ENCODE data around the gene SPDYE2. TPM values are rescaled to one million over a fixed set of nuclear protein-coding genes. Genes with fewer than 3 reads are reported as not detected.
"Not testable (repeated sequence)": the region's sequence is repeated elsewhere in the genome, so short reads cannot be mapped to it uniquely, and the experiment has no call there.

The SPDYE2 gene
- total and polyA plus RNA-seq, 9 of the 15 experiments (the other 6 are each of a cell fraction or from before 2014, with no cell fraction given) = 0.34 to 0.76 TPM; not detected in 7

GRCh38 chr7:102514881-102515721 lies 35.9 kb upstream of the SPDYE2 start:
- in situ Hi-C loops (cut with MboI); H3K27me3 ChIP-seq (ENCODE audit: control insufficient read depth in 2 of 2, insufficient read depth in 2 of 2, low read length in 2 of 2); intact Hi-C loops (cut with micrococcal nuclease); BruUV-seq (replicated peaks); H3K4me3 ChIP-seq; H4K20me1 ChIP-seq (replicated peaks; ENCODE audit: control insufficient read depth, insufficient read depth, low read length); H3K9ac ChIP-seq (ENCODE audit: insufficient read depth in 1 of 2, low read depth in 2 of 2, low read length in 2 of 2); ATAC-seq; POLR2A ChIA-PET; H3K9me3 ChIP-seq (replicated peaks; ENCODE audit: control insufficient read depth, insufficient read depth, low read depth, low read length); CTCF ChIA-PET (ENCODE audit: low intra/inter-chr PET ratio); FAIRE-seq; DNase-seq (ENCODE audit: extremely low read depth in 1 of 4, low spot score in 3 of 4); H3K9me1 ChIP-seq (ENCODE audit: control insufficient read depth, insufficient read depth, low read length); H3K4me1 ChIP-seq (replicated peaks in 1 of 2; ENCODE audit: control insufficient read depth in 2 of 2, insufficient read depth in 2 of 2, low read length in 2 of 2); H3K36me3 ChIP-seq (ENCODE audit: control insufficient read depth, insufficient read depth, low read length); H3K27ac ChIP-seq (ENCODE audit: extremely low read depth, low read depth, low read length); H3K79me2 ChIP-seq (ENCODE audit: control insufficient read depth, insufficient read depth, low read length); H3K4me2 ChIP-seq (ENCODE audit: insufficient read depth, low read length); H2AFZ ChIP-seq (ENCODE audit: low read depth, low read length): not testable (repeated sequence)
- no CpG with 5 or more reads among the region's 15 CpGs for WGBS (ENCODE audit: insufficient coverage, low coverage, missing lambda C conversion rate)

GRCh38 chr7:102515889-102516288 lies 35.1 kb upstream of the SPDYE2 start:
- H3K4me2 ChIP-seq (ENCODE audit: insufficient read depth, low read length); H3K9me1 ChIP-seq (ENCODE audit: control insufficient read depth, insufficient read depth, low read length); H3K27ac ChIP-seq (ENCODE audit: extremely low read depth, low read depth, low read length); FAIRE-seq; POLR2A ChIA-PET; H3K4me3 ChIP-seq; DNase-seq (ENCODE audit: extremely low read depth in 1 of 4, low spot score in 3 of 4); H3K79me2 ChIP-seq (ENCODE audit: control insufficient read depth, insufficient read depth, low read length); H3K27me3 ChIP-seq (ENCODE audit: control insufficient read depth in 2 of 2, insufficient read depth in 2 of 2, low read length in 2 of 2); H3K9me3 ChIP-seq (replicated peaks; ENCODE audit: control insufficient read depth, insufficient read depth, low read depth, low read length); H4K20me1 ChIP-seq (replicated peaks; ENCODE audit: control insufficient read depth, insufficient read depth, low read length); H3K4me1 ChIP-seq (replicated peaks in 1 of 2; ENCODE audit: control insufficient read depth in 2 of 2, insufficient read depth in 2 of 2, low read length in 2 of 2); H2AFZ ChIP-seq (ENCODE audit: low read depth, low read length); in situ Hi-C loops (cut with MboI); H3K36me3 ChIP-seq (ENCODE audit: control insufficient read depth, insufficient read depth, low read length); intact Hi-C loops (cut with micrococcal nuclease); BruUV-seq (replicated peaks); H3K9ac ChIP-seq (ENCODE audit: insufficient read depth in 1 of 2, low read depth in 2 of 2, low read length in 2 of 2); ATAC-seq; CTCF ChIA-PET (ENCODE audit: low intra/inter-chr PET ratio): not testable (repeated sequence)
- WGBS (ENCODE audit: insufficient coverage, low coverage, missing lambda C conversion rate) = no CpG with 5 or more reads among the region's 3 CpGs

- in situ Hi-C loops (cut with MboI); H3K9ac ChIP-seq (ENCODE audit: insufficient read depth in 1 of 2, low read depth in 2 of 2, low read length in 2 of 2); H3K4me1 ChIP-seq (replicated peaks in 1 of 2; ENCODE audit: control insufficient read depth in 2 of 2, insufficient read depth in 2 of 2, low read length in 2 of 2); intact Hi-C loops (cut with micrococcal nuclease); H3K4me2 ChIP-seq (ENCODE audit: insufficient read depth, low read length); H3K4me3 ChIP-seq; H3K36me3 ChIP-seq (ENCODE audit: control insufficient read depth, insufficient read depth, low read length); H3K27me3 ChIP-seq (ENCODE audit: control insufficient read depth in 2 of 2, insufficient read depth in 2 of 2, low read length in 2 of 2); H3K9me1 ChIP-seq (ENCODE audit: control insufficient read depth, insufficient read depth, low read length); H3K9me3 ChIP-seq (replicated peaks; ENCODE audit: control insufficient read depth, insufficient read depth, low read depth, low read length); DNase-seq (ENCODE audit: extremely low read depth in 1 of 4, low spot score in 3 of 4); ATAC-seq; H3K79me2 ChIP-seq (ENCODE audit: control insufficient read depth, insufficient read depth, low read length); POLR2A ChIA-PET; H2AFZ ChIP-seq (ENCODE audit: low read depth, low read length); CTCF ChIA-PET (ENCODE audit: low intra/inter-chr PET ratio); H4K20me1 ChIP-seq (replicated peaks; ENCODE audit: control insufficient read depth, insufficient read depth, low read length); FAIRE-seq; H3K27ac ChIP-seq (ENCODE audit: extremely low read depth, low read depth, low read length); BruUV-seq (replicated peaks): not testable (repeated sequence)
- no CpG with 5 or more reads among the region's 10 CpGs for WGBS (ENCODE audit: insufficient coverage, low coverage, missing lambda C conversion rate)
Measured at GRCh38 chr7:102516951-102517350, 34.1 kb upstream of the SPDYE2 start.
